Measurements from ENCODE around the gene ABCF2. TPM values are rescaled to one million over a fixed set of nuclear protein-coding genes. Genes with fewer than 3 reads are reported as not detected.
A peak's percentile ranks its signal among the peaks of the same experiment; 100 is the strongest.

The ABCF2 gene
- total RNA-seq, 2 experiments from 2014 or later: 48.4 to 49.0 TPM

DNA sequence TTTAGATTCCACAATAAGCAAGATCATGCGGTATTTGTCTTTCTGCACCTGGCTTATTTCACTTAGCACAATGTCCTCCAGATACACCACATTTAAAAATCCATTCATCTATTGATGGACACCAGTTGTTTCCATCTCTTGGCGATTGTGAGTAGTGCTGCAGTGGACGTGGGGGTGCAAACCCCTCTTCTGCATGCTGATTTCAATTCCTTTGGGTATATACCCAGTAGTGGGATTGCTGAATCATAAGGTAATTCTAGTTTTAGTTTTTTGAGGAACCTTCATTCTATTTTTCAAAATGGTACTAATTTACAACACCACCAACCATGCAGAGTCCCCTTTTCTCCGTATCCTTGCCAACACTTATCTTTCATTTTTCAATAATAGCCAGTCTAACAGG, 38.0 kb downstream of the ABCF2 start:
- intact Hi-C loops (cut with DNase I, micrococcal nuclease): no loop called here
- peaks cover under 1% of the 10 kb centered on the region for H3K4me1 Mint-ChIP-seq
- no peaks in the 10 kb centered on the region for H3K36me3 Mint-ChIP-seq (ENCODE audit: low read depth)
- peak overlapping the region; percentile 29 for H3K27ac Mint-ChIP-seq
- DNase-seq (no peak), ATAC-seq (no peak)
- H3K4me3 Mint-ChIP-seq: no peak overlapping the region
- no peaks in the 10 kb centered on the region for H3K9me3 Mint-ChIP-seq (ENCODE audit: low read depth)
- CTCF ChIA-PET: no interaction called here
- no peaks in the 10 kb centered on the region for H3K27me3 Mint-ChIP-seq
- POLR2A ChIA-PET: no interaction called here

DNA sequence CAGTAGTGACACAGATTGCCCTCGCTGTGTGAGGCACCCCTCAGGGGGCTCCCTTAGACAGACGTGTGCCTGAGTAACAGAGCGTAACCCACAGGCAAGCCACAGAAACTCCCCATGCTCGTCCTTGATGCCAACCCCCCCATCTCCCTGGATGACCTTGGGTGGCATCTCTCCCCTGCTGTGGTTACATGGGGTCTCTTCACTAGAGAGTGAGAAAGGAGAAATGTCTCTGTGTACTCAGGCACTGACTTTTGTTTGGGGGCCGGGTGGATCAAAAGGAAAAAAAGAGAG, 38.8 kb downstream of the ABCF2 start:
- Mint-ChIP-seq H3K9me3 (ENCODE audit: low read depth) (no peaks in the 10 kb centered on the region), H3K27me3 (no peaks in the 10 kb centered on the region), H3K4me3 (no peak overlapping the region), H3K36me3 (ENCODE audit: low read depth) (no peaks in the 10 kb centered on the region), H3K4me1 (no peaks in the 10 kb centered on the region), H3K27ac (no peak overlapping the region)
- ChIA-PET CTCF (no interaction called here), POLR2A (no interaction called here)
- no peak for ATAC-seq
- DNase-seq: no peak
- intact Hi-C loops (cut with DNase I, micrococcal nuclease): no loop called here

DNA sequence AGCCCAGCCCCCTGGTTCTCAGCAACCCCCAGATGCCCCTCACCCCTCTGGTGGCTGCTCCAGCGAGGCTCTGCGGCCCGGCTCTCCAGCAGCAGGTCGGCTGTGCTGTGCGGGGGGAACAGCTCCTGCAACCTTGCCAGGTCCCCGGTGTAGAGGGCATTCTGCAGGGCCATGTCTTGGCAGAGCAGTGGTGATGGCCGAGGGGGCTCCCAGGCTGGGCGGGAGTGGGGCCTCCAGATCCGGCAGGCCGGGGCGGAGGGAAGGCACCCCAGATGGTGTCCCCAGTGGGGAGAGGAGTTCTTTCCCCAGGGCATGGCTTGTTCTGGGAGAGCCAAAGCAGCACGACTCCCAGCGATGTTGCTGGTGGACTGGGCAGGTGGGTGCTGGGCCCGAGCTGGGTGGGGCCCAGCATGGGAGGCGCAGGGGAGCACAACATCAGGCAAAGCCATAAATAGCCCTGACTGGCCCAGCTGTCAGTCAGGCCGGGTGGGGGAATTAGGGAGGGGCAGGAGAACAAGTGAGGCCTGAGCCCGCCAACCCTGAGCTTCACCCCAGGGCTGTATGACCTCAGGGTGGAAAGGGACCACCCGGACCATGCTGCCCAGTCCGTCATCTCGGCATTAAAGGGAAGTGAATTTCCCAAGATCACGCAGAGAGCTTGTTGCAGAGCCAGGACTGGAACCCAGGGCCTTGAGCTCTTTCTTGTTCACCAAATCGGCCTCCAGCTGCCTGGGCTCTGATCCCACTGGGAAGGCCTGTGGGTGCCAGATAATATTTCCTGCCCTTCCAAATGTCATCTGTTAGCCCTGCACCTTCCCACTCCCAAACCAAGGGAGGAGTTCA, 39.4 kb downstream of the ABCF2 start:
- no peaks in the 10 kb centered on the region for H3K9me3 Mint-ChIP-seq (ENCODE audit: low read depth)
- H3K36me3 Mint-ChIP-seq (ENCODE audit: low read depth): no peaks in the 10 kb centered on the region
- no peaks in the 10 kb centered on the region for H3K4me1 Mint-ChIP-seq
- intact Hi-C loops (cut with DNase I, micrococcal nuclease): no loop called here
- H3K27ac Mint-ChIP-seq: no peak overlapping the region
- ChIA-PET POLR2A (no interaction called here), CTCF (no interaction called here)
- H3K4me3 Mint-ChIP-seq: no peak overlapping the region
- DNase-seq (no peak), ATAC-seq (no peak)
- no peaks in the 10 kb centered on the region for H3K27me3 Mint-ChIP-seq

DNA sequence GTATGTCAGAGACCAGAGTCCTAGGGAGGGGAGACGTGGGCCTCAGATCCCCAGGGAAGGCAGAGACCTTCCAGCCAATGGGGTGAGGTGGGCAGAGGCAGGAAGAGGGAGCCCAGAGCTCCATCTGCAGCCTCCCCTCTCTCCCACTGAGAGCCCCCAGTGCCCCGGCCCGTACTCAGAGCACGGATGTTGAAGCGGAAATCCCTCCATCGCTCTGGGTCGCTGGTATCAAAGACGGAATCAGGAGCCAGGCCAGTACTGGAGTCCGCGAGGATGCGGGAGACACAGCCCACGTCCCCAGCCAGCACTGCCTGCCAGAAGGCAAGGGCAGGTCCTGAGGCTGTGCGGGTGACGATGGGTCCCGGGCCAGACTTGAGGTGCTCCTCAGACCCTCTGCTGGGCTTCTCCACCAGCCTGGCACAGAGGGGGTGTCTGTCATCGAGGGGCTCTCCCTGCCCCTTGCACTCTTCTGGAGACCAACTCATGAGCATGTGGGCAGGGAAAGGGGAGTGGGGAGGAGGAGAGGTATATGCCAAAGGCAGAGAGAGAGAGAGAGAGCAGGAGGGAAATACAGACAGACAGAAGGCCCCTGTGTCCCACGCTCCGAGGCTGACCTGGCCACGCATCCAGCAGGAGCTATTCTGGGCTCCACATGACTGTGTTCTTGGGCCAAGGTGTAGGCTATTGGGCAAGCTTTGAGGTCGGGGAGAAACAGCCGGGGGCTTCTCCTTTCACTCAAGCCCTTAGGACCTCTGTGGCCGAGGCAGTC, 40.2 kb downstream of the ABCF2 start, which contains the start of gene ASB10:
Gene ASB10, minus strand, starts transcription at position 611 of the 769 bp plus-strand sequence. Its CDS starts 120 bp downstream, at position 491.
- no peak within 1 kb of the TSS for H3K27ac Mint-ChIP-seq
- no peaks in the 10 kb centered on the region for H3K27me3 Mint-ChIP-seq
- intact Hi-C loops (cut with DNase I, micrococcal nuclease): no loop called here
- H3K4me3 Mint-ChIP-seq: no peak within 1 kb of the TSS
- ChIA-PET POLR2A (interaction anchor here (1.0 kb wide), 1 partner anchor 26 kb away, joined by 3 read pairs; no protein-coding TSS in a partner anchor), CTCF (no interaction called here)
- DNase-seq (no peak), ATAC-seq (no peak)
- no peaks in the 10 kb centered on the region for H3K36me3 Mint-ChIP-seq (ENCODE audit: low read depth)
- H3K9me3 Mint-ChIP-seq (ENCODE audit: low read depth): no peaks in the 10 kb centered on the region
- no peaks in the 10 kb centered on the region for H3K4me1 Mint-ChIP-seq

DNA sequence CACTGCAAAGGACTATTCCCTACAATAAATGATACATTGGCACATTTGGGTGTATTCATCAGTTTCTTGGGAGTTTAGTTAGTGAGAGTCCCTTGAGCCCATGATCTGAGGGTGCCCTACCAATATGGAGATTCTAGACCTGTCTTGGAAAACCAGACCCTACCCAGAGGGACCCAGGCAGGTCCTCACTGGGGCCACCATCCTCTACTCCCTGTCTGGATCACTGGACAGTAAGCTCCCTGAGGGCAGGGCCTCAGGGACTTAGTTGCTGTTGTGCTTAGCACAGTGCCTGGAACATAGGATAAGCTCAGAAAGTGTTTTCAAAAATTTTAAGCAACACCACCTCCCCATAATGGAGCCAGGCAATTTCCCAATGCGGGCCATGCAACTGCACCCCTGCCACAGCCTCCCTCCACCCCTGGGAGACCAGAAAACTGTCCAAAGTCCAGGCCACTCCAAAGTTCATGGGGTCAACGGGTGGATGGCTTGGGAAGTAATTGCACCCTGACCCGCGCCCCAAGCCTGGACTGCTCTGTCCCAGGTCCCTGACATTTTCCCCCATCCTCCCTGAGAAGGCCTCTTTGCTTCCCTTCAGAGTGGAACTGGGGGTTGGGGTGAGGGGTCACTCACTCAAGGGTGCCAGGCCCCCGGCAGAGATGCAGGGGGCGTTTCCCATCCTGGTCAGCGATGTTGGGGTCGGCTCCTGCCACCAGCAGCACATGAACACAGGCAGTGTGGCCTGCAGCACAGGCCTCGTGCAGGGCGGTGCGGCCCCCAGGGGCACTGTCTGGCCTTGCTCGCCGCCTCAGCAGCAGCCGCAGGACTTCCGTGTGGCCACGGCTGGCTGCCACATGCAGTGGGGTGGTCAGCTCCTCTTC, 41.0 kb downstream of the ABCF2 start:
- no peak overlapping the region for H3K27ac Mint-ChIP-seq
- H3K4me1 Mint-ChIP-seq: no peaks in the 10 kb centered on the region
- ATAC-seq (no peak), DNase-seq (no peak)
- H3K9me3 Mint-ChIP-seq (ENCODE audit: low read depth): no peaks in the 10 kb centered on the region
- H3K4me3 Mint-ChIP-seq: no peak overlapping the region
- H3K27me3 Mint-ChIP-seq: no peaks in the 10 kb centered on the region
- CTCF ChIA-PET: no interaction called here
- no peaks in the 10 kb centered on the region for H3K36me3 Mint-ChIP-seq (ENCODE audit: low read depth)
- intact Hi-C loops (cut with DNase I, micrococcal nuclease): no loop called here
- POLR2A ChIA-PET: interaction anchor here (1.0 kb wide), 1 partner anchor 27 kb away, joined by 3 read pairs; no protein-coding TSS in a partner anchor

DNA sequence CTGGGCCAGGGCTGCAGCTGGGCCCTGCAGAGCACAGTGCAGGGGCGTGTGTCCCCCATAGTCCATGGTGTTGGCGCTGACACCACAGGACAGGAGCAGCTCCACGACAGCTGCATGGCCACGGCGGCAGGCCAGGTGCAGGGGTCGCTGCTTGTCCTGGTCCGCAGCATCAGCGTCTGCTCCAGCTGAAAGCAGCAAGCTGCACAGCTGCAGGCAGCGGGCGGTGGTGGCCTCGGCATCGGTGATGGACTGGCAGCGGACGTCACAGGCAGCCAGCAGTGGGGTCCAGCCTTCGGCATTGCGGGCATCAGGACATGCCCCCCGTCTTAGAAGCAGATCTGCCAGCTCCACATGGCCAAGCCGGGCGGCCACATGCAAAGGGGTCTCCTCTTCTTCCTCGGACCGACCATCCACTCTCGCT, 46.0 kb downstream of the ABCF2 start:
- Mint-ChIP-seq H3K4me1 (no peaks in the 10 kb centered on the region), H3K9me3 (ENCODE audit: low read depth) (no peaks in the 10 kb centered on the region), H3K4me3 (no peak overlapping the region), H3K36me3 (ENCODE audit: low read depth) (no peaks in the 10 kb centered on the region), H3K27ac (no peak overlapping the region), H3K27me3 (peaks cover 5% of the 10 kb centered on the region)
- CTCF ChIA-PET: no interaction called here
- DNase-seq (no peak), ATAC-seq (no peak)
- POLR2A ChIA-PET: no interaction called here
- intact Hi-C loops (cut with DNase I, micrococcal nuclease): no loop called here

DNA sequence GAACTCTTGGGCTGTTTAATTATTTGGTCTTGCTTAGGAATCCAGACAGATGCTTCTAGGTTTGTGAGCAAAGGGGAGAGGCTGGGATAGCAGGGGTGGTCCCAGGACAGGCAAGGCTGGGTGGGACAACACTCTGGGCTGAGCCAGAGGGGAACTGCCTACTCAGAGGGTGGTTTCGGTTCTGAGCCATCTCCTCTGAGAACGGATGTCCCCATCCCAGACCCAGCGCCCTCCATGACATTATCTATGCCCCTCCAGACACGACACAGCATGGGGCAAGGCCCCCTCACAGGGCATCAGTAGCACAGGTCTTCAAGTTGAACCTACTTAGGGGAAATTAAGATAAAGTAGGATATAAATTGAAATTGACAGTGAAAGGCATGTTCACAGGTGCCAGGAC, 47.1 kb downstream of the ABCF2 start:
- no peak overlapping the region for H3K4me3 Mint-ChIP-seq
- H3K36me3 Mint-ChIP-seq (ENCODE audit: low read depth): no peaks in the 10 kb centered on the region
- intact Hi-C loops (cut with DNase I, micrococcal nuclease): no loop called here
- CTCF ChIA-PET: interaction anchor here (1.3 to 1.4 kb wide), 2 partner anchors 11 to 13 kb away, joined by 4 to 5 read pairs; partner anchors contain the start of gene GBX1
- H3K4me1 Mint-ChIP-seq: no peaks in the 10 kb centered on the region
- ATAC-seq (no peak), DNase-seq (no peak)
- POLR2A ChIA-PET: no interaction called here
- no peak overlapping the region for H3K27ac Mint-ChIP-seq
- H3K9me3 Mint-ChIP-seq (ENCODE audit: low read depth): no peaks in the 10 kb centered on the region
- H3K27me3 Mint-ChIP-seq: peaks cover 8% of the 10 kb centered on the region

DNA sequence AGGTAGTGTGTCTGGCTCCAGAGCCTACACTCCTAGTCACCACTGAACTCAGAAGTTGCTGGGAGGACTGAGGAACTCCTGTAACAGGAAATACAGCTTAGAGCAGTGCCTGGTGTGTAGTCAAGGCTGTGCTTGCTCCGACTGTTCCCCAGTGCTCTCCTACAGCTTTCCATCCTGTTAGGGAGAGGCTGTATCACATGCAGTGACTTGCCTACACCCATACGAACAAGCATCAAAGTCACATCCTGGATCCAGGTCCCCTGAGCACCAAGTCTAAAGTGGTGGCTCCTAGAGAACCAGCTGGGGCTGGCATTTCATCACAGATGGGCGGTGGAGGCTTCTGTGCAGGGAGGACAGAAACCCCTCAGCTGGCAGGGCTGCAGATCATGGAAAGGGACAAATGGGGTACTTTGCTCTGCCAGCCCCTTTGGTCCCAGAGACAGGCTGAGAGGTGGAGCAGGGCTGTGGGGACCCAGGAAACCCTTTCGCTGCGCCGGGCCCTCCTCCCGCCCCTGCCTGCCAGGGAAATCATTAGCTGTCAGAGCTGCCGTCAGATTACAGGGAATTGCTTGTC, 47.6 kb downstream of the ABCF2 start:
- Mint-ChIP-seq H3K36me3 (ENCODE audit: low read depth) (no peaks in the 10 kb centered on the region), H3K27ac (no peak overlapping the region), H3K4me3 (no peak overlapping the region), H3K9me3 (ENCODE audit: low read depth) (no peaks in the 10 kb centered on the region), H3K27me3 (peaks cover 10% of the 10 kb centered on the region), H3K4me1 (no peaks in the 10 kb centered on the region)
- CTCF ChIA-PET: interaction anchor here (0.6 to 1.4 kb wide), 5 partner anchors 10 to 71 kb away, joined by 3 to 5 read pairs (median 4); partner anchors contain the start of gene GBX1
- POLR2A ChIA-PET: no interaction called here
- DNase-seq (no peak), ATAC-seq (no peak)
- intact Hi-C loops (cut with DNase I, micrococcal nuclease): no loop called here

DNA sequence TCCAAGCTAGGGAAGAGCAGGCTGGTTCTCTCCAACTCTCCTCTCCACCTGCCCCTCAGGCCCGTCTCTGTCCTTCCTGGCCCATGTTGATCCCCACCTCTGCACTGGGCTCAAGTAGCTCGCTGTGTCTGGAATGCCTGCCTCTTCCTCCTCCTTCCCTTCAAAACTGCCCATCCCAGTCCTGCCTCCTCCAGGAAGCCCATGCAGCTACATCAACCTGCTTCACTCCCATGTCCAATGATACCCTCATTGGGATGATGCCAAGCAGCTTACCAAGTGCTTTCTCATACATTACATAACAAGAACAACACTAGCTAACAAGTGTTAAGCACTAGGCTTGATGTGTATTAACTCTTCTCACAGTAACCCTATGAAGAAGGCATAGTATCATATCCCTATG, 48.2 kb downstream of the ABCF2 start:
- DNase-seq: no peak
- no peak for ATAC-seq
- H3K4me1 Mint-ChIP-seq: no peaks in the 10 kb centered on the region
- no peak overlapping the region for H3K27ac Mint-ChIP-seq
- CTCF ChIA-PET: interaction anchor here (0.5 to 1.4 kb wide), 6 partner anchors 10 to 804 kb away, joined by 3 to 5 read pairs (median 4); partner anchors contain the start of gene GBX1
- no peak overlapping the region for H3K4me3 Mint-ChIP-seq
- H3K9me3 Mint-ChIP-seq (ENCODE audit: low read depth): no peaks in the 10 kb centered on the region
- intact Hi-C loops (cut with DNase I, micrococcal nuclease): no loop called here
- POLR2A ChIA-PET: no interaction called here
- H3K36me3 Mint-ChIP-seq (ENCODE audit: low read depth): no peaks in the 10 kb centered on the region
- H3K27me3 Mint-ChIP-seq: peaks cover 11% of the 10 kb centered on the region

DNA sequence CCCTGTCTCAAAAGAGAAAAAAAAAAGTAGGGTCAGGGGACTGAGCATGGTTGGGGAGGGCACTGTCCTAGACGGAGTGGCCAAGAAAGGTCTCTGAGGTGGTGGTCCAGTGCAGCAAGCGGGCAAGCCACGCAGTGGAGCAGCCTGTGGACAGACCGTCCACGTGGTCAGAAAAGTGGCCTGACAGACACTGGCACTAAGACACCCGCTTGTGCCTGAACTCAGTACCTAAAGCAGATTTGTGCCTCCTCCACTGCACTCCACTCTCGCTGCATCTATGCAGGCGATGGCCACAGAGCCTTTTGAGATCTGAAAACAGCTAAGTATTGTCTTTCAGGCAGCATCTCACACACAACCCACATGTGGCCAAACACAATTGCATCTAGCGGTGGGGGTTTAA, 48.8 kb downstream of the ABCF2 start:
- H3K9me3 Mint-ChIP-seq (ENCODE audit: low read depth): no peaks in the 10 kb centered on the region
- DNase-seq (no peak), ATAC-seq (no peak)
- H3K4me3 Mint-ChIP-seq: no peak overlapping the region
- H3K36me3 Mint-ChIP-seq (ENCODE audit: low read depth): no peaks in the 10 kb centered on the region
- intact Hi-C loops (cut with DNase I, micrococcal nuclease): no loop called here
- POLR2A ChIA-PET: no interaction called here
- CTCF ChIA-PET: interaction anchor here (0.5 to 1.4 kb wide), 3 partner anchors 11 to 804 kb away, joined by 3 to 5 read pairs (median 3); partner anchors contain the start of gene GBX1
- H3K27ac Mint-ChIP-seq: no peak overlapping the region
- no peaks in the 10 kb centered on the region for H3K4me1 Mint-ChIP-seq
- H3K27me3 Mint-ChIP-seq: peaks cover 17% of the 10 kb centered on the region

DNA sequence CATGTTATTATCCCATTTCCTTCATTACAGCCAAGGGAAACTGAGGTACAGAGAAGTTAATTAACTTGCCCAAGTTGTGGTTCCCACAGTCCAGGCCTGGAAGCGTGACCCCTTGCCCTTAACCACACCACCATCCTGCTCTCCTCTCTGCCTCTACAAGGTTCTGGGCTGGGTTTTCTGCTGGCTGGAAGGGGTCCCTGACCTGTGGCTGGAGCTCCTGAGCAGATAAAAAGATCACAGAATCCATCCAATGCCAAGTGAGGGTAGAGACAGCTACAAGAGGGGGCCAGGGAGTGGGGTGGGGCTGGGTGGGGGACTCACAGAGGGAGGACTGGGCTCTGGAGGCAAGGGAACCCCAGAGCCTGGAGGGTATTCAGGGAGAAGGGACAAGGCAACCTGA, 49.7 kb downstream of the ABCF2 start:
- peaks cover 3% of the 10 kb centered on the region for H3K4me1 Mint-ChIP-seq
- H3K27me3 Mint-ChIP-seq: peaks cover 25% of the 10 kb centered on the region
- POLR2A ChIA-PET: no interaction called here
- DNase-seq (no peak), ATAC-seq (no peak)
- CTCF ChIA-PET: interaction anchor here (1.3 to 1.5 kb wide), 2 partner anchors 9 to 66 kb away, joined by 3 to 5 read pairs; partner anchors contain the start of gene GBX1
- H3K9me3 Mint-ChIP-seq (ENCODE audit: low read depth): no peaks in the 10 kb centered on the region
- H3K36me3 Mint-ChIP-seq (ENCODE audit: low read depth): no peaks in the 10 kb centered on the region
- no peak overlapping the region for H3K4me3 Mint-ChIP-seq
- no peak overlapping the region for H3K27ac Mint-ChIP-seq
- intact Hi-C loops (cut with DNase I, micrococcal nuclease): no loop called here

Measured in activated CD4-positive, alpha-beta T cell treated with anti-CD3 and anti-CD28 coated beads for 36 hours (primary cell).